Upper lobe of left lung (tissue), 4 donors: ENCODE measurements around the gene EGFLAM.

Source experiments
- CTCF ChIP-seq, 6 experiments: fragments of 450-650 bp in 4 of 6; fragments of 200-600 bp in 2 of 6; sonication (generic) in 2 of 6; IDR thresholded peaks; one replicate each; pipeline ENCODE4 v1.5.1; 2016 to 2019; ENCODE audit warnings: antibody characterized with exemption in 6 of 6
- POLR2A ChIP-seq, 4 donors: fragments of 450-650 bp; IDR thresholded peaks; one replicate each; pipeline ENCODE4 v1.5.1; 2016 to 2017; ENCODE audit warnings: antibody characterized with exemption in 4 of 4, mild to moderate bottlenecking in 2 of 4
- POLR2AphosphoS5 ChIP-seq, 2 donors: sonication (generic); formaldehyde crosslinking; IDR thresholded peaks; one replicate each; pipeline ENCODE4 v1.5.1; 2017; ENCODE audit warnings: antibody characterized with exemption in 2 of 2

GRCh38 chr5:38494175-38494574 lies 235.8 kb downstream of the EGFLAM start:
- TF ChIP-seq CTCF (IDR thresholded peaks at IDR 0.05) (no peak), POLR2AphosphoS5 (IDR thresholded peaks at IDR 0.05) (no peak), POLR2A (IDR thresholded peaks at IDR 0.05) (no peak)
